Ureter (tissue), 1 donor: ENCODE results near the gene OPHN1. TPM values are rescaled to one million over a fixed set of nuclear protein-coding genes. Genes with fewer than 3 reads are reported as not detected.

Experiments
- DNase-seq: peaks from one replicate; pipeline ENCODE4 v3.0.0-alpha.2; 2020; ENCODE audit warnings: low spot score
- total RNA-seq: library from RNA; stranded (reverse); gene quantifications from one replicate; pipeline ENCODE4 v1.2.4, GENCODE V29; 2023
- donor health status: DM: yes; HTN: yes; CAD: no.

OPHN1 gene
- total RNA-seq, 1 donor from 2014 or later, result 11.4 TPM

DNA sequence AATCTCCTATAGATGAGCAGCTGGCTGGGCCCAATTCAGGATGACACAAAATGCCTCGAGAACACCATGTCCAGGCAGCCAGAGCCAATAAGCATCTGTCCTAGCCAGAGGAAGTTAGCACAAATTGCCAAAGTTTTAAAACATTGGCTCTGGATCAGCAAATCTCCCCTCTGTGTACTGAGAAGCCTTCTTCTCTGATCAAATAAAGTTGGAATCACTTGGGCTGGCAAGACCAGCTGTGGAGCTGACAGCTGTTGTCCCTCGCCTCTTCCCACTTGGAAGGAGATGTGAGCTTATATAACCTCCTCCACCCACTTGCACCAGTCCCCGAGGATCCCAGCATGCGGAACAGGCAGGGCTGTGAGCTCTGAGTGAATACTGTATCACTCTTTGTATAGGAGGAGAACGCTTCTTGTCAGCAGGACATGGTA is 183.9 kb downstream of the OPHN1 start:
- no peak for DNase-seq

DNA sequence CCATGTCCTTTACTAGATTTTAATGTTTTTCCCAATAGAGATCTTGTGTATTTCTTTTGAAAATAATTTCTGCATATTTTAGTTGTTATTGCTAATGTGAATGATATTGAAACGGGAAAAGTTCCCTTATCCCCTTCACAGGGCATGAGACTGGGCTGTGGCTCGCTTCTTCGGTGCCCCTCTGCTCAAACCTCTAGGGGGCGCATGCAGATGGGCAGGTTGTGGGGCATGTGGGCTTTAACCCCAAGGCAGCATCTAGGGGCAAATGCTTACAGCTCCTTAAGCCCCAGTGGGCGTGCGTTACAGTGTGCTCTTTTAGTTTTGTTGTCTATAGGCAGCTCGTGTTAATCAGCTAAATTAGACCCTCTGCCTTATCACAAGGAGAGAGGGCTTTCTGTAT is 194.7 kb downstream of the OPHN1 start:
- no peak for DNase-seq

DNA sequence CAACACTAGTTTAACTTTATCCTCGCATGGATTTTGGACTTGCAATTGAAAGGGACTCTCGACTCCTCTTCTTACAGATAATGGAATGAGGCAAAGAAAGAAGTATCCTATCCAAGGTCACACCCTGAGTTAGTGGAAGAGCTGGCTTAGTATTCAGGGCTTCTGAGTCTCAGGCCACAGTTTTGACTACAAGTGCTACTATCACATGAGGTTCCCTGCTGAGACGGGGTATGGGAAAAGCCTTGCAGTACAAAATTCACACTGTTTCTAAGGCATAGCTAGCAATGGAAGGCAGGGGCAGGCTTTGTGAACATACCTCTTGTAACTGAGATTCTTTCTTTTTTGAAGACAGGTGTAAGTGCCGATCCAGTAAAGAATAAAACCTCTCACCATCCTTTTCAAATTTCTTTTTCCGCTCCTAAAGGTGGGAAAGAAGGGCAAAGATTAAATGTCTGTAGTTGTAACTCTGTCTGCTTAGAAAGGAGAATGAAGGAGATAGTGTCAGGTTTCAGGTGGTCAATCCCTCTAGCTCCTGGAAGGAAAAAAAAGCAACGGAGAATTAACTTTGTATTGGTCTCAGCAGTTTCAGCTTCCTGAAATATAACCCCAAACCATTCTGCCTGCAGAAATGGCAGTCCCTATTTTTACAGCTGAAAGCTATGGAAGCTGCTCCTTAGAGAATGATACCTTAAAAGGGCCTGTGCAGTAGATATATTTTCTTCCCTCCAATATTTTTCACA is 199.0 kb downstream of the OPHN1 start:
- DNase-seq, result no peak

DNA sequence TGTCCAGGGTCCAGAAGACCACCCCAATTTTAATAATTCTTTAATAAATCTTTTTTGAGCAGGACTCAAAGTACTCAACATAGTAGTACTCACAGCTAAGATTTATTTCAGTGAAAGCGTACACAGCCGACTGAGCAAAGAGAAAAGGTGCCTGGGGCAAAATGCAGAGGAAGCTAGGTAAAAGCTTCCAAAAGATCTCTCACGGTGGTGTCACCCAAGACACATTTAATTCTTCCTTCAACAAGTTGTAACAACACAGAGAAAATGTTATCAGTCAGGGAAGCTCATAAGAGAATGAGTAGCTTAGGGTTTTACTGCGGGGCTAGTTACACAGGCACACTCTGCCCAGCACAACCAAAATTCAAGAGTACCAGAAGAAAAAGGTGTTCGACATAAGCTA is 201.1 kb downstream of the OPHN1 start:
- DNase-seq, result no peak

DNA sequence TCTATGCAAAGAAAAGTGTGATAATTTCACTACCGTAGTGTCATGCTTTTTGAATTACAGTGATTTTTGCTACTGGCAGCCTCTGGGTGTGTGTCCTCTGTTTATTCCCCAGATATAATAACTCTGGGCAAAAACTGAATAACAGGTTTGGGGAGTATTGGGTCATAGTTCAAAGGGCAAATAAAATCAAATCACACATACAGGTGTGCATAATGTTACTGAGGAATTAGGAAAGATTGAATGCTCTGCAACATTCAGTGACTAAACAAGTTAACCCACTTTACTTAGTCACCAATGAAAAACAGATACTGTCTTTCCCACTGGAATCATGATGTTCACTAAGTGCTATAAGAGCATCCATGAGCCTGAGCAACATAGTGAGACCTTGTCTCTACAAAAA is 224.3 kb downstream of the OPHN1 start:
- DNase-seq, result no peak

GRCh38 chrX:68204521-68205038 is 228.7 kb downstream of the OPHN1 start:
- DNase-seq, result no peak

DNA sequence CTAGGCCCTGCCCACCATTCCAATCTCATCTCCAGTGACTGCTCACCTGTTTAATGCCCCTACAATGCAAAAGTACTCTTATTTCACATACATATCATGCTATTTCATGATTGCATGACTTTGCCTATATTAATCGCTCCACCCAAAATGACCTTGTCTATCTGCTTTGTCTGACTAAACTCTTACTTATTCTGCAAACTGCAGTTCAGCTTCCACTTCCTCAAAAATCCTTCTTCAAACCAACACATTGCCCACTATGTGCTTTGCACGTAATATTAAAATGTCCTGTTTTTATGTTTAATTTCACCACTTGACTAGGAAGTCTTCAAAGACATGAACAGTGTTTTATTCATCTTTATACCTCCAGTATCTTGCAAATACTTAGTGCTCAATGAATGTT is 229.6 kb downstream of the OPHN1 start:
- no peak for DNase-seq

- no peak for DNase-seq
These were observed 230.1 kb downstream of the OPHN1 start for GRCh38 chrX:68203211-68203610.

GRCh38 chrX:68199062-68199848 is 234.0 kb downstream of the OPHN1 start:
- DNase-seq, result no peak

DNA sequence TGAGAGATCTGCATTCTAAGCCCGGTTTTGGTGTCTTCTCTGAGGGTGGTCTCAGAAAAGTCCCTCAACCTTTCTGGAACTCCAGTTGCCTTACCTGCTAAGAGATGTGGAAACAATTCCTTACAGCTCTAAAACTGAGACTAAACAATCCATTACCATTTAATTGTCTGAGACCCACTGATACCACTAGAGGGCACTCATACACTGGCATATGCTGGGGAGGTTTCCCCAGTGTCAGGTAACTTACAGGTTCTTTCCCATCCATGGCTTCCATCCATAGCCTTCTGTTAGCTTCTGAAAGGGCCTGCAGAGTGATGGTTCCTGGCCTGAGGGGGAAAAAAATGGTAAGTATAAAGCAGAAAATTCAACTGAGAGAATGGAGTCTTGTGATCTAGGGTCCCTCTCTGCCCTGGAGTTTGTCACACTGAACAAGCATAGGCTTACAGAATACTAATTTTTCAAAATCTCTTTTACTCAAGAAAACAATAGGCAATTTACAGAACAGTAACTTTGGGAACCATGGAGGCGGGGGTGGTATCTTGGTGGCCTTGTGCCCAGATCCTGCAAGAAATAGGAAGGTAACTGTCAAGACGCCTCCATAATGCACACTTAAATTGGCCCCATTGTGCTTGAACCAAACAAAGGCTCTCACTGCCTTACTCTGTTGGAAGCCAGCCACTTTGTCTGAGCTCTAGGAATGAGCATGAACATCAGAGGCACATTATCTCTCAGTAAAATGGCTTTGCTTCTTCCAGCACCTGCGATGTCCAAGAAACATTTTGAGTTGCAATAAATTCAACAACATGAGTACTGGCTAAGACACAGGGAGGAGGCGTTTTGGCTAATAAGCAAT is 236.1 kb downstream of the OPHN1 start:
- no peak for DNase-seq

- no peak for DNase-seq
These were observed 237.7 kb downstream of the OPHN1 start for GRCh38 chrX:68195561-68195960.

DNA sequence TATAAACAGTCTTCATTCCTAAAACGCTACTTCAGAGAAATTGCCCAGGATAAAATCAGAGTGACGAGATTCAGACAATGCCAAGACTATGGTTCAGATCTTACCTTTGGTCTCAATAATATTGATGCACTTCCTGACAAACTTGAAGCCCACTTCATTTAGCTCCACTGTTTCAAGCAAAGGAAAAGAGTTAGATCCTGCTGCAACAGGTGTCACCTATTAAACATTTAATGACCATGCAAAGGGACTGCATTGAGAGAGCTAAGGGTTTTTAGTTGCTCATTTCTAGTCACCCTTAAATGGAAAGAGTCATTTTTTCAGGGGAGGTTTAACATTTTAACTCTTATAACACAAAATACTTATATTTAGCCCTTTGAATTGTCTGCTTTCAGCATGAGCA is 239.5 kb downstream of the OPHN1 start:
- no peak for DNase-seq

DNA sequence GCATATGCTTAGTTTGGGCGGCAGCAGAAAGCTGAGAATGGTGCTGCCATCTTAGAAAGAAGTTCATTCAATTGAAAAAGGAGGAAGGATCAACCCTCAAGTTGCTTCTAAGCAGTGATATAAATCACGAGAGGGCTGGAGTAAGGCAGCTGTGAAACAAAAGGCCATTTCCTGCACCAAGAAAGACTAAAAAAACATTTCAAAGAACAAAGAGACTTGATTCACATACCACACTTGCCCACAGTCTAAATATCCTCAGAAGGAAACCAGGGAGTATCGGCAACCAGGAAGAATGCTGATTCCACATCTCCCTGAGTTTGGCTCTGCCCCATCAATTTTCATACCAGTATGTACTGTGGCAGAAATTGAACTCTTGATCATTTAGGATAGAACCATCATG is 240.1 kb downstream of the OPHN1 start:
- no peak for DNase-seq

- no peak for DNase-seq
These were observed 242.5 kb downstream of the OPHN1 start for GRCh38 chrX:68190799-68191198.

GRCh38 chrX:68186552-68187262 is 246.6 kb downstream of the OPHN1 start:
- no peak for DNase-seq

GRCh38 chrX:68185161-68185560 is 248.1 kb downstream of the OPHN1 start:
- no peak for DNase-seq

DNA sequence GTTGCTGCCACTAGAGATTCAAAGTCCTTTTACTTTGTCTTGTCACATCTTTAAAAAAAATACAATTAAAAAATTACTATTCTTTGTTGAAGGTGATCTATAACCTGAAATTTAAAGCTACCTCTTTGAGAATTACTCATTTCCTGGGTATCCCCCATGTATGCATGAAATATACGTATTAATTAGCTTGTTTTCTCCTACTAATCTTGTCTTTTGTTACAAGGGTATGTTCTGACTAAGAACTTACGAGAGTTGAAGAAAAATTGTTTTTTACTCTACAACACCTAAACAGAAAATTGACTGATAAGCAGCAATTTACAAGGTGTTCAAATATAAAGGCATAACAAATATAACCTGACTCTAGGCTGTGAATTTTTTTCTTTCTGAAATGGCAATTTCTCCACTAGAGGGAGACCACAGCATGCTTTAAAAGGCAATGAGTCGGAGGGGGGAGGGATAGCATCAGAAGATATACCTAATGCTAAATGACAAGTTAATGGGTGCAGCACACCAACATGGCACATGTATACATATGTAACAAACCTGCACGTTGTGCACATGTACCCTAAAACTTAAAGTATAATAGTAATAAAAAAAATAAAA is 249.6 kb downstream of the OPHN1 start:
- no peak for DNase-seq

DNA sequence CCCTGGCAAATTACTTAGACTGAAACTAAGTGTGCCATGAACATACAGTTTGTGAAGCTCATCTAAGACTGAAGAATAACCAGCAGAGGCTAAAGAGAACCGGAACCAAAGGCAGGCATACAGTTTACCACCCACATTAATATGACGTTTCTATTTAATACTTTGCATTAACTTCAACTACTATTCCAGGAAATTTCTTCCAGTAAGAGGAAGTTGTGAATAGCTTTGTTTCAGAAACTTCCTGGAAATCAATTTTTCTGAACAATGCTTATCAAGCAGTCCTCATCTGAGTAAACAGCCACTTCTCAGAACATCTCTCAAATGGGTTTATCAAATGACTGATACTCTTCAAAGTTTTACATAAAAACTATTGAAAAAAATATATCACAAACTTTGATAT is 252.7 kb downstream of the OPHN1 start:
- DNase-seq, result no peak

DNA sequence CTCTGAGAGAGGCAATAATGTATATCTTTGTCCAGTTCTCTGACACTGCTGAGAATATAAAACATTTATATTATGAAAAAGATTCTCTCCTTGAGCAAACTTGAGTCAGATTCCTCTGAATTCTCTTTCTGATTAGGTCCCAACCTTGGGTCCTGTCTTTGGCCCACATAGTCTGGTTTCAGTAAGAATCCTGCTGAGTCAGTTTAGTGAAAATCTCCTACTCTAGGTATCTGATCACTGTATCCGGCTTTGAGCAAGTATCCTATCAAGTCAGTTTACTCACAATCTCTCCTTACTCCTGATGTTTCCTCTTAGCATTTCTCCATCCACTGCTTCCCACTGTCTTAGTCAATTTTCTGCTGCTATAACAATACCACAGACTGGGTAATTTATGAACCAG is 253.9 kb downstream of the OPHN1 start:
- no peak for DNase-seq

- no peak for DNase-seq
These were observed 255.8 kb downstream of the OPHN1 start for GRCh38 chrX:68177542-68177941.

DNA sequence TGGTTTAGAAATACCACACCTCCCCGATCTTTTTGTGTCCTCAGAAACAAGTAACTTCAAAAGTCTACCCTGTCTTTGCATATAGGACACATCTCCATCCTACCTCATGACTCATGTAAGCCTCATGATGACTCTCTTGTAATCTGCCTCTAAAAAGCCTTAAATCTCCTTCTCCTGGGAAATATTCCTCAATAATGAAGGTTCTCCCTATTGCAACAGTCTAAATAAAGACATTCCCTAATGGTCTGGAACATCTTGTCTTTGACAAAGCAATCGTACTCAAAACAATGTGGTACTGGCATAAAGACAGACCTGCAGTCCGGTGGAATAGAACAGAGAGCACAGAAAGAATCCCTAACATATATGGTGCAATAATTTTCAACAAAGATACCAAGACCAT is 257.7 kb downstream of the OPHN1 start:
- no peak for DNase-seq
